ENCODE data around the gene WDR45.

GRCh38 chrX:49067285-49068120 lies 12.2 kb downstream of the WDR45 start:
- no peak for TF ChIP-seq CTCF (IDR thresholded peaks at IDR 0.05)
- no peak for TF ChIP-seq POLR2A (IDR thresholded peaks at IDR 0.05)

Data from lower leg skin (tissue), 3 donors.